Progenitor cell of endocrine pancreas (in vitro differentiated cells): Measurements from ENCODE around the gene TRMT1. TPM values are rescaled to one million over a fixed set of nuclear protein-coding genes. Genes with fewer than 3 reads are reported as not detected.
A peak's percentile ranks its signal among the peaks of the same experiment; 100 is the strongest.

Experiments
- DNase-seq: peaks from one replicate; pipeline ENCODE4 v3.0.0; 2021; ENCODE audit warnings: low spot score; ENCODE audit not compliant: unreplicated experiment
- H3K27ac Mint-ChIP-seq: 2 replicates; pipeline ENCODE4 v1.8.0; 2021; ENCODE audit warnings: mild to moderate bottlenecking, moderate library complexity, mixed read lengths
- H3K27me3 Mint-ChIP-seq: 2 replicates; pipeline ENCODE4 v1.8.0; 2021; ENCODE audit warnings: mixed read lengths
- H3K36me3 Mint-ChIP-seq: 2 replicates; pipeline ENCODE4 v1.8.0; 2022; ENCODE audit warnings: mixed read lengths; ENCODE audit not compliant: insufficient read depth
- H3K4me1 Mint-ChIP-seq: 2 replicates; pipeline ENCODE4 v1.8.0; 2021; ENCODE audit warnings: low read depth, mixed read lengths
- H3K4me3 Mint-ChIP-seq: 2 replicates; pipeline ENCODE4 v1.8.0; 2021; ENCODE audit warnings: low read depth, mild to moderate bottlenecking, moderate library complexity, mixed read lengths
- H3K9me3 Mint-ChIP-seq: 2 replicates; pipeline ENCODE4 v1.8.0; 2021; ENCODE audit warnings: low read depth, mixed read lengths
- CTCF ChIP-seq: fragments of 200-600 bp; sonication (generic); IDR thresholded peaks from one replicate; pipeline ENCODE4 v1.5.0; 2021; ENCODE audit warnings: antibody characterized with exemption, mild to moderate bottlenecking; ENCODE audit not compliant: unreplicated experiment
- total RNA-seq: library from RNA; stranded (reverse); gene quantifications from 2 replicates; pipeline ENCODE4 v1.2.1, GENCODE V29; 2021

The TRMT1 gene
- total RNA-seq, 1 donor from 2014 or later, result 52.4 TPM

- Mint-ChIP-seq H3K4me3 (no peak overlapping the region), H3K9me3 (no peaks in the 10 kb centered on the region), H3K36me3 (no peaks in the 10 kb centered on the region), H3K4me1 (peaks cover 5% of the 10 kb centered on the region), H3K27me3 (peaks cover 73% of the 10 kb centered on the region), H3K27ac (no peak overlapping the region)
- DNase-seq, result no peak
- TF ChIP-seq CTCF, result no peak
These were observed 22.4 kb downstream of the TRMT1 start for GRCh38 chr19:13094106-13094504.

DNA sequence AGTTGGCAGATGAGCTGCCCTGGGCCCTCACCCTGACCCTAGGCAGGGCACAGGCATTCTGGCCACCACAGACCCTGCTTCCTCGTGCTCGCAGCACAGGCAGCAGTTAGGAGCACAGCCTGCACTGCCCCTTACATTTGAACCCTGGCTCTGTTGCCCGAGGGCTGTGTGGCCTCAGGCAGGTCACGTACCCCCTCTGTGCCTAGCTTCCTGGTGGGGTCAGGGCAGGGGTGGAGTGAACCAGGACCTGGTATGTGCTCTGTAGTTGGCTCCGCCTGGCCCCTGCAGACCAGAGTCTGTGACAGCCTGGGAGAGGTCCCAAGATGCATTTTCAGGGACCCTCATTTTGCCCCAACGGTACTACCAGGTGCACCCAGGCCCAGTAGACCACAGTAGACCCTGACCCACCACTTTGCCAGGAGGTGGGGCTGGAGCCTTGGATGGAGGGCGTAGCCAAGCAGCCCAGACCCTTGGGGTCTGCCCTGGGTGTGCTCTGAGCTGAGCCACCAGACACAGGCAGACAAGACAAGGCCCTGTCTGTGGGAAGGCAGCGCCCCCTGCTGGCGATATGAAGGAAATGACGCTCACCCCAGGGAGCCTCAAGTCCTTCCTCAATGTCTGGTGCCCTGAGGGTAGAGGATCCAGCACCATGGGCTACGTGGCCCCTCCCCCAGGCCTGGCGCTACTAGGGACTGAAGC, 23.0 kb downstream of the TRMT1 start:
- H3K4me3 Mint-ChIP-seq, result no peak overlapping the region
- no peaks in the 10 kb centered on the region for H3K36me3 Mint-ChIP-seq
- DNase-seq, result peak; percentile 67
- peak; percentile 91 for TF ChIP-seq CTCF
- peaks cover 73% of the 10 kb centered on the region for H3K27me3 Mint-ChIP-seq
- no peak overlapping the region for H3K27ac Mint-ChIP-seq
- H3K4me1 Mint-ChIP-seq, result peaks cover 5% of the 10 kb centered on the region
- H3K9me3 Mint-ChIP-seq, result no peaks in the 10 kb centered on the region

GRCh38 chr19:13092606-13093235, 23.8 kb downstream of the TRMT1 start:
- no peak for TF ChIP-seq CTCF
- no peak for DNase-seq
- Mint-ChIP-seq H3K27ac (no peak overlapping the region), H3K4me1 (peaks cover 5% of the 10 kb centered on the region), H3K27me3 (peaks cover 71% of the 10 kb centered on the region), H3K36me3 (no peaks in the 10 kb centered on the region), H3K9me3 (no peaks in the 10 kb centered on the region), H3K4me3 (no peak overlapping the region)

DNA sequence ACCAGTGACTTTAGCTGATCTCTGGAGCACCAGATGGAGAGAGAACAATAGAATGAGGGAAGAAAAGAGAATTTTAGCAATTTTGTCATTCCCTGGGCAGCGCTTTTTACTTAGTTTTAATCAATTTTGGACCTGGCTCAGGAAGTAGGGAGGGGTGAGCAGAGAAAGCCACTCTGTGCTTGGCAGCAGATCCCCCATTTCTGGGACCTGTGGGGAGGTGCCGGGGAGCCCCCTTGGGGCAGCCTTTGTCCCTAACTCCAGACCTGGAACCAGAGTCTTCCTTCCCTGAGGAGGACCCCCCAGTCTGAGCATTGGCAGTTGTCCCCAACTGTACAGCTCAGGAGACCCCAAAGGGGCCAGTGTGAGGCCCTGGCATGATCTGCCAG, 24.4 kb downstream of the TRMT1 start:
- no peak overlapping the region for H3K4me3 Mint-ChIP-seq
- H3K27me3 Mint-ChIP-seq, result peaks cover 71% of the 10 kb centered on the region

More for the DNA sequence above, 24.4 kb downstream of the TRMT1 start:
- Mint-ChIP-seq H3K36me3 (no peaks in the 10 kb centered on the region), H3K4me1 (peaks cover 5% of the 10 kb centered on the region), H3K9me3 (no peaks in the 10 kb centered on the region), H3K27ac (no peak overlapping the region)
- TF ChIP-seq CTCF, result no peak
- no peak for DNase-seq
